Measurements from ENCODE around the gene USH2A.

DNA sequence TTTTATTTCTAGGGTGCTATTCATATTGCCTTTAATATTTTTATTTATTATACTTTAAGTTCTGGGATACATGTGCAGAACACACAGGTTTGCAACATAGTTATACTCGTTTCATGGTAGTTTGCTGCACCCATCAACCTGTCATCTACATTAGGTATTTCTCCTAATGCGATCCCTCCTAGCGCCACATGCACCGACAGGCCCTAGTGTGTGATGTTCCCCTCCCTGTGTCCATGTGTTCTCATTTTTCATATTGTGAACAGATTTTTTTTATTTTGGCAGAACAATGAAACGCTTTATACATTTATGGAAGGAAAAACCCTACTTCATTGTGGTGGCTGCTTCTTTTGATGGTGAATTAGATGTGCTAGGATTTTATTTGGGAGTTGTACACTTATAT lies 14.4 kb upstream of the USH2A start:
- TF ChIP-seq POLR2A (IDR thresholded peaks at IDR 0.05; ENCODE audit: low read length) (no peak), GATA1 (IDR thresholded peaks at IDR 0.05; ENCODE audit: low read depth, low read length) (no peak)
